Mammary epithelial cell (primary cell): Measurements from ENCODE around the gene NSRP1.

Experiments
- CTCF ChIP-seq, 2 donors: IDR thresholded peaks in 1 of 2; conservative IDR thresholded peaks in 1 of 2; 2 replicates each; pipeline ENCODE4 v1.5.1; 2011 to 2012; ENCODE audit warnings: inconsistent platforms in 2 of 2, low read length in 2 of 2, mild to moderate bottlenecking in 2 of 2, control low read depth in 1 of 2, low read depth in 1 of 2; ENCODE audit not compliant: insufficient read depth in 1 of 2; ENCODE audit errors: extremely low read depth in 1 of 2
- EZH2 ChIP-seq: IDR thresholded peaks from 2 replicates; pipeline ENCODE4 v1.6.1; 2012; ENCODE audit warnings: low read length, inconsistent platforms, borderline replicate concordance

GRCh38 chr17:30203471-30203981 lies 86.9 kb downstream of the NSRP1 start:
- TF ChIP-seq CTCF (conservative IDR thresholded peaks at IDR 0.05 in 1 of 2, IDR thresholded peaks at IDR 0.05 in 1 of 2; ENCODE audit: extremely low read depth in 1 of 2, insufficient read depth in 1 of 2, low read depth in 1 of 2, low read length in 2 of 2) (no peak), EZH2 (no peak)
